ENCODE results near the gene MYO3B. TPM values are rescaled to one million over a fixed set of nuclear protein-coding genes. Genes with fewer than 3 reads are reported as not detected.

MYO3B gene
- total and polyA plus RNA-seq, 2 of the 8 experiments (the other 6 are each of a cell fraction or from before 2014, with no cell fraction given): 0.17 to 0.19 TPM

Small RNAs within 50 kb of the gene (small RNA-seq; reads per million reads assigned to genes)
- gene RF02271 (ENCODE audit: insufficient read depth): not detected
